H1 (cell line): ENCODE results near the gene FRMPD4. TPM values are rescaled to one million over a fixed set of nuclear protein-coding genes. Genes with fewer than 3 reads are reported as not detected.

Experiments
- CTCF ChIA-PET: fragments of 300-600 bp; sonication (Branson Sonifier 250); formaldehyde crosslinking; loops from one replicate; lab custom pipeline; 2021; ENCODE audit not compliant: partially characterized antibody; lab: Charles Lee
- POLR2A ChIA-PET: fragments of 300-600 bp; sonication (Branson Sonifier 250); formaldehyde crosslinking; loops from one replicate; lab custom pipeline; 2021; ENCODE audit warnings: inconsistent platforms; ENCODE audit not compliant: partially characterized antibody; lab: Charles Lee
- DNase-seq, 2 experiments: peaks; one replicate each; pipeline versions ENCODE4 v3.0.0 to v3.0.0-alpha.2; 2010 to 2022; ENCODE audit warnings: low spot score in 2 of 2, low read depth in 1 of 2, mixed read lengths in 1 of 2
- FAIRE-seq: peaks from 2 replicates; lab custom pipeline; 2011; peaks lifted over from hg19 to GRCh38; lab: Jason Lieb, UNC
- H2AFZ ChIP-seq: 2 replicates; pipeline ENCODE4 v1.8.1; 2012; ENCODE audit warnings: low read length, inconsistent platforms
- H2AK5ac ChIP-seq: 2 replicates; pipeline ENCODE4 v1.6.1; 2013; ENCODE audit warnings: low read depth, low read length
- H2BK120ac ChIP-seq: replicated peaks from 2 replicates; pipeline ENCODE3; 2013; ENCODE audit warnings: low read depth, low read length, inconsistent platforms
- H2BK12ac ChIP-seq: 2 replicates; pipeline ENCODE4 v1.6.1; 2013; ENCODE audit warnings: low read depth, low read length
- H2BK15ac ChIP-seq: 2 replicates; pipeline ENCODE4 v1.6.1; 2013; ENCODE audit warnings: low read length
- H2BK20ac ChIP-seq: 2 replicates; pipeline ENCODE4 v1.6.1; 2013; ENCODE audit warnings: low read length
- H2BK5ac ChIP-seq: 2 replicates; pipeline ENCODE4 v1.6.1; 2013; ENCODE audit warnings: low read depth, low read length
- H3K14ac ChIP-seq: 2 replicates; pipeline ENCODE4 v1.6.1; 2013; ENCODE audit warnings: inconsistent platforms; ENCODE audit not compliant: insufficient read length
- H3K18ac ChIP-seq: 2 replicates; pipeline ENCODE4 v1.6.1; 2013; ENCODE audit warnings: low read length; ENCODE audit errors: extremely low read depth
- H3K23ac ChIP-seq: 2 replicates; pipeline ENCODE4 v1.6.1; 2013; ENCODE audit warnings: inconsistent platforms; ENCODE audit not compliant: insufficient read length
- H3K23me2 ChIP-seq: 2 replicates; pipeline ENCODE4 v1.6.1; 2013; ENCODE audit warnings: low read depth, low read length
- H3K27ac ChIP-seq: 2 replicates; pipeline ENCODE4 v1.6.1; 2011; ENCODE audit warnings: low read depth, low read length, inconsistent platforms
- H3K27me3 ChIP-seq, 4 experiments: replicated peaks in 1 of 4; 1 replicate in 1 of 4; 2 replicates in 3 of 4; pipeline versions ENCODE4 v1.6.1 to v1.8.1; 2011 to 2013; ENCODE audit warnings: low read length in 3 of 4, mild to moderate bottlenecking in 3 of 4, inconsistent platforms in 2 of 4, mixed read lengths in 2 of 4, moderate library complexity in 1 of 4; ENCODE audit not compliant: control insufficient read depth in 3 of 4, insufficient read depth in 3 of 4; ENCODE audit errors: extremely low read depth in 1 of 4
- H3K36me3 ChIP-seq, 4 experiments: 2 replicates each; pipeline versions ENCODE4 v1.6.1 to v1.8.1; 2011 to 2013; ENCODE audit warnings: mild to moderate bottlenecking in 4 of 4, low read length in 3 of 4, moderate library complexity in 2 of 4, control low read depth in 1 of 4, inconsistent platforms in 1 of 4; ENCODE audit not compliant: insufficient read depth in 4 of 4, control insufficient read depth in 2 of 4
- H3K4ac ChIP-seq: replicated peaks from 2 replicates; pipeline ENCODE3; 2013; ENCODE audit warnings: low read length, low read depth, mixed read lengths, inconsistent platforms; ENCODE audit not compliant: insufficient read length
- H3K4me1 ChIP-seq, 4 experiments: replicated peaks in 1 of 4; 1 replicate in 1 of 4; 2 replicates in 3 of 4; pipeline versions ENCODE4 v1.6.1 to v1.8.1; 2011 to 2013; ENCODE audit warnings: low read length in 3 of 4, inconsistent platforms in 2 of 4, mixed read lengths in 1 of 4; ENCODE audit not compliant: insufficient read depth in 4 of 4, control insufficient read depth in 3 of 4
- H3K4me2 ChIP-seq, 2 experiments: 2 replicates each; pipeline versions ENCODE4 v1.6.1 to v1.8.1; 2011 to 2013; ENCODE audit warnings: low read depth in 2 of 2, low read length in 2 of 2, control low read depth in 1 of 2, inconsistent platforms in 1 of 2, mild to moderate bottlenecking in 1 of 2; ENCODE audit not compliant: insufficient read depth in 1 of 2
- H3K4me3 ChIP-seq, 4 experiments: fragments of 200-600, 300-600 bp in 1 of 4; sonication (generic), shearing (Covaris generic), sonication (Bioruptor Twin) in 1 of 4; 2 replicates each; pipeline versions ENCODE4 v1.5.1 to v1.8.1; 2011 to 2016; ENCODE audit warnings: low read length in 4 of 4, low read depth in 3 of 4, control low read depth in 2 of 4, inconsistent platforms in 2 of 4, mild to moderate bottlenecking in 2 of 4, mixed read lengths in 1 of 4, moderate library complexity in 1 of 4; ENCODE audit not compliant: insufficient read depth in 2 of 4; ENCODE audit errors: extremely low read depth in 1 of 4
- H3K56ac ChIP-seq: replicated peaks from 2 replicates; pipeline ENCODE3; 2013; ENCODE audit warnings: low read depth, mild to moderate bottlenecking, mixed read lengths, low read length, inconsistent platforms; ENCODE audit not compliant: insufficient read length
- H3K79me1 ChIP-seq: 2 replicates; pipeline ENCODE4 v1.6.1; 2013; ENCODE audit warnings: low read depth, low read length, control low read depth
- H3K79me2 ChIP-seq, 2 experiments: 2 replicates each; pipeline versions ENCODE4 v1.6.1 to v1.8.1; 2012 to 2013; ENCODE audit warnings: low read length in 2 of 2, mild to moderate bottlenecking in 2 of 2, inconsistent platforms in 1 of 2; ENCODE audit not compliant: insufficient read depth in 2 of 2, control insufficient read depth in 1 of 2
- H3K9ac ChIP-seq, 4 experiments: replicated peaks in 1 of 4; 1 replicate in 1 of 4; 2 replicates in 3 of 4; pipeline versions ENCODE4 v1.6.1 to v1.8.1; 2011 to 2013; ENCODE audit warnings: low read depth in 3 of 4, low read length in 3 of 4, control low read depth in 2 of 4, mild to moderate bottlenecking in 2 of 4, moderate library complexity in 2 of 4, inconsistent platforms in 1 of 4; ENCODE audit errors: extremely low read depth in 1 of 4
- H3K9me3 ChIP-seq, 2 experiments: 2 replicates each; pipeline versions ENCODE4 v1.6.1 to v1.8.1; 2012 to 2013; ENCODE audit warnings: mild to moderate bottlenecking in 2 of 2, moderate library complexity in 2 of 2, control low read depth in 1 of 2, inconsistent platforms in 1 of 2, low read depth in 1 of 2, low read length in 1 of 2, mixed read lengths in 1 of 2; ENCODE audit not compliant: insufficient read depth in 2 of 2
- H4K20me1 ChIP-seq, 2 experiments: replicated peaks in 1 of 2; 2 replicates each; pipeline versions ENCODE3 to v1.8.1; 2011 to 2013; ENCODE audit warnings: inconsistent platforms in 2 of 2, low read length in 2 of 2, mild to moderate bottlenecking in 1 of 2; ENCODE audit not compliant: insufficient read depth in 2 of 2, control insufficient read depth in 1 of 2
- H4K5ac ChIP-seq: 2 replicates; pipeline ENCODE4 v1.6.1; 2013; ENCODE audit warnings: low read length, low read depth, mixed read lengths, inconsistent platforms; ENCODE audit not compliant: insufficient read length
- H4K8ac ChIP-seq: 2 replicates; pipeline ENCODE4 v1.8.0; 2013; ENCODE audit warnings: mild to moderate bottlenecking, moderate library complexity, low read length, inconsistent platforms; ENCODE audit not compliant: insufficient read depth; ENCODE audit errors: extremely low read depth
- H4K91ac ChIP-seq: replicated peaks from 2 replicates; pipeline ENCODE3; 2013; ENCODE audit warnings: low read length, mixed read lengths, inconsistent platforms; ENCODE audit not compliant: insufficient read length
- GABPA ChIP-seq: IDR thresholded peaks from 2 replicates; pipeline ENCODE4 v1.6.1; 2011; ENCODE audit warnings: mild to moderate bottlenecking, low read length, moderate library complexity, borderline replicate concordance; ENCODE audit not compliant: insufficient read depth
- WGBS, 2 experiments: shearing (Covaris generic) in 1 of 2; methylation state at CpG; one replicate each; pipeline versions ENCODE4 v1.1.6 to v1.1.7; 2013 to 2015; ENCODE audit warnings: low lambda C conversion rate in 2 of 2, mixed read lengths in 2 of 2, inconsistent platforms in 1 of 2, low coverage in 1 of 2, missing lambda C conversion rate in 1 of 2; ENCODE audit not compliant: insufficient replicate concordance in 2 of 2, insufficient coverage in 1 of 2, insufficient read length in 1 of 2; ENCODE audit errors: extremely low coverage in 1 of 2, missing lambda C conversion rate in 1 of 2; 5-methylcytosine and 5-hydroxymethylcytosine counted together
- polyA plus RNA-seq, 7 experiments: library from polyadenylated mRNA; depleted of rRNA in 3 of 7; stranded (reverse) in 5 of 7; unstranded in 2 of 7; fragments of >200 nt in 5 of 7; fragments of 200-250 nt in 2 of 7; gene quantifications; 1 replicate in 5 of 7; 2 replicates in 1 of 7; 4 replicates in 1 of 7; pipeline versions ENCODE4 v1.2.1 to v1.2.3, GENCODE V29; 2011 to 2013; ENCODE audit warnings: missing spikeins in 2 of 7, mixed read lengths in 2 of 7
- total RNA-seq: library from RNA; stranded (reverse); fragmentation: NEBNext Ultra II Directional; extraction: Animal tissue kit (Norgen Biotek cat#: 25700); gene quantifications from 2 replicates; pipeline ENCODE4 v1.2.1, GENCODE V29; 2021

FRMPD4 gene
- total and polyA plus RNA-seq, 2 of the 8 experiments (the other 6 are each of a cell fraction or from before 2014, with no cell fraction given), result 0.02 to 0.37 TPM

DNA sequence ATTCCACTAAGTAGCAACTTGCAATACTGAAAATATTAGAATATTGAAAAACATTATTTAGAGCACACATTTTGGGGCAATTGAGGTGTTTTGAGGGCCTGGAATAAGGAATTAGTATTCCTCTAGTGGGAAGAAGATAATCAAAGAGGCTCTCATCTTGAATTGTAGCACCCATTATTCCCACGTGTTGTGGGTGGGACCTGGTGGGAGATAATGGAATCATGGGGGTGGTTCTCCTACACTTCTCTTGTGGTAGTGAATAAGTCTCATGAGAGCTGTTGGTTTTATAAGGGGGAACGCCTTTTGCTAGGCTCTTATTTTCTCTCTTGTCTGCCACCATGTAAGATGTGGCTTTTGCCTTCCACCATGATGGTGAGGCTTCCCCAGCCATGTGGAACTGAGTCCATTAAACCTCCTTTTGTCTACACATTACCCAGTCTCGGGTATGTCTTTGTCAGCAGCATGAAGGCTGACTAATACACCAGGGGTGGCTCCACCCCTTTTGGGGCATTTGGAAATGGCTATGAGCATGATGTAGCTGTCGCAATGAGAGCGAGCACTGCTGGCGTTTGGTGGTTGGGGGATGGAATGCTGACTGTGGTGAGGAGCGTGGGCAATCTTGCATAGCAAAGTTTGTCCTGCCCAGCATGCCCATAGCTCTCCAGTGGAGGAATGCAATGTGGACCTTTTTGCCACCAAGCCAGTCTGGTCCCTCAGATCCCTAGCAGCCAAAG, 308.2 kb downstream of the FRMPD4 start:
- Histone ChIP-seq H2BK20ac (no peak overlapping the region), H3K4ac (no peak overlapping the region), H3K79me1 (no peaks in the 10 kb centered on the region), H3K18ac (no peak overlapping the region), H3K56ac (no peak overlapping the region), H3K23me2 (no peaks in the 10 kb centered on the region; the same call in 1 of the 2 replicates), H2AK5ac (no peak overlapping the region), H3K9me3 (no peaks in the 10 kb centered on the region), H3K9ac (no peak overlapping the region), H3K4me2 (no peak overlapping the region), H4K5ac (no peak overlapping the region), H2BK120ac (no peak overlapping the region), H3K23ac (no peak overlapping the region), H2BK12ac (no peak overlapping the region), H4K91ac (no peak overlapping the region), H2BK15ac (no peak overlapping the region), H2AFZ (no peak overlapping the region), H3K79me2 (no peaks in the 10 kb centered on the region), H3K36me3 (no peaks in the 10 kb centered on the region), H3K14ac (no peak overlapping the region), H3K27me3 (no peaks in the 10 kb centered on the region), H4K20me1 (no peaks in the 10 kb centered on the region), H3K27ac (no peak overlapping the region), H4K8ac (no peak overlapping the region), H3K4me3 (no peak overlapping the region), H2BK5ac (no peak overlapping the region), H3K4me1 (no peaks in the 10 kb centered on the region)
- ChIA-PET CTCF (no interaction called here), POLR2A (no interaction called here)
- DNase-seq, result no peak
- WGBS, 2 experiments, result 85% methylated on average over 6 of the region's 7 CpGs; no CpG with 5 or more reads in 1 of the 2 experiments
- TF ChIP-seq GABPA, result no peak
- FAIRE-seq, result no peak
